Neural cell (in vitro differentiated cells): ENCODE results near the gene VDAC1. TPM values are rescaled to one million over a fixed set of nuclear protein-coding genes. Genes with fewer than 3 reads are reported as not detected.
"Not testable (repeated sequence)": the region's sequence is repeated elsewhere in the genome, so short reads cannot be mapped to it uniquely, and the experiment has no call there.

Experiments
- H2AFZ ChIP-seq: fragments of 200-600, 300-800 bp; sonication (generic), shearing (Covaris generic); 2 replicates; pipeline ENCODE4 v1.6.0; 2014; ENCODE audit warnings: low read depth, mild to moderate bottlenecking, antibody characterized with exemption, low read length, moderate library complexity
- H3F3A ChIP-seq: fragments of 200-600 bp; shearing (Covaris generic); 2 replicates; pipeline ENCODE4 v1.6.1; 2016; ENCODE audit warnings: mild to moderate bottlenecking, moderate library complexity, mixed read lengths, antibody characterized with exemption, low read length; ENCODE audit not compliant: insufficient read depth, poor library complexity, severe bottlenecking
- H3K27ac ChIP-seq: fragments of 200-600, 300-800 bp; sonication (generic), shearing (Covaris generic); 2 replicates; pipeline ENCODE4 v1.5.1; 2014; ENCODE audit warnings: mild to moderate bottlenecking, low read length, moderate library complexity
- H3K27me3 ChIP-seq: fragments of 300-800, 200-600 bp; sonication (generic), shearing (Covaris generic); 2 replicates; pipeline ENCODE4 v1.6.0; 2014; ENCODE audit warnings: mild to moderate bottlenecking, low read depth, low read length, moderate library complexity; ENCODE audit not compliant: insufficient read depth
- H3K36me3 ChIP-seq: fragments of 300-800, 200-600 bp; sonication (generic), shearing (Covaris generic); 2 replicates; pipeline ENCODE4 v1.5.1; 2014; ENCODE audit warnings: mild to moderate bottlenecking, antibody characterized with exemption, low read length, moderate library complexity; ENCODE audit not compliant: insufficient read depth
- H3K4me2 ChIP-seq: fragments of 300-800, 200-600 bp; sonication (generic), shearing (Covaris generic); 2 replicates; pipeline ENCODE4 v1.6.0; 2014; ENCODE audit warnings: mild to moderate bottlenecking, low read length
- H3K4me3 ChIP-seq: fragments of 300-800, 200-600 bp; sonication (generic), shearing (Covaris generic); 2 replicates; pipeline ENCODE4 v1.5.1; 2014; ENCODE audit warnings: mild to moderate bottlenecking, low read length, moderate library complexity
- H3K79me2 ChIP-seq: fragments of 200-600 bp; shearing (Covaris generic); replicated peaks from 2 replicates; pipeline ENCODE4 v1.6.0; 2014; ENCODE audit warnings: mild to moderate bottlenecking, low read length, moderate library complexity; ENCODE audit not compliant: insufficient read depth
- H3K9ac ChIP-seq: fragments of 300-800, 200-600 bp; sonication (generic), shearing (Covaris generic); 2 replicates; pipeline ENCODE4 v1.6.1; 2016; ENCODE audit warnings: mild to moderate bottlenecking, low read length, mixed read lengths
- H3K9me2 ChIP-seq: fragments of 200-600 bp; shearing (Covaris generic); 2 replicates; pipeline ENCODE4 v1.6.1; 2016; ENCODE audit warnings: mild to moderate bottlenecking, low read length, mixed read lengths; ENCODE audit not compliant: insufficient read depth
- H3K9me3 ChIP-seq: fragments of 200-600, 300-800 bp; sonication (generic), shearing (Covaris generic); 2 replicates; pipeline ENCODE4 v1.6.1; 2016; ENCODE audit warnings: mild to moderate bottlenecking, mixed run types, low read length, moderate library complexity, mixed read lengths
- H4K20me1 ChIP-seq: fragments of 200-600 bp; shearing (Covaris generic); 2 replicates; pipeline ENCODE4 v1.6.1; 2016; ENCODE audit warnings: mild to moderate bottlenecking, mixed run types; ENCODE audit not compliant: insufficient read depth
- EP300 ChIP-seq: fragments of 450-650 bp; conservative IDR thresholded peaks from 2 replicates; pipeline ENCODE4 v1.6.1; 2014; ENCODE audit warnings: antibody characterized with exemption, mild to moderate bottlenecking, moderate library complexity; ENCODE audit not compliant: poor library complexity, severe bottlenecking
- EZH2 ChIP-seq: fragments of 200-600, 300-800 bp; shearing (Covaris generic), sonication (generic); IDR thresholded peaks from 2 replicates; pipeline ENCODE4 v1.6.1; 2014; ENCODE audit warnings: antibody characterized with exemption, low read length, borderline replicate concordance, mild to moderate bottlenecking; ENCODE audit not compliant: insufficient read depth, poor library complexity, severe bottlenecking
- MXI1 ChIP-seq: fragments of 450-650 bp; conservative IDR thresholded peaks from 2 replicates; pipeline ENCODE4 v1.6.1; 2014; ENCODE audit warnings: antibody characterized with exemption, mild to moderate bottlenecking; ENCODE audit not compliant: poor library complexity, severe bottlenecking
- POLR2AphosphoS5 ChIP-seq: IDR thresholded peaks from 2 replicates; pipeline ENCODE4 v1.6.1; 2012
- RAD21 ChIP-seq: fragments of 450-650 bp; conservative IDR thresholded peaks from 2 replicates; pipeline ENCODE4 v1.6.1; 2014; ENCODE audit warnings: antibody characterized with exemption, mild to moderate bottlenecking, moderate library complexity
- SMC3 ChIP-seq: fragments of 450-650 bp; conservative IDR thresholded peaks from 2 replicates; pipeline ENCODE4 v1.6.1; 2014; ENCODE audit warnings: antibody characterized with exemption, mild to moderate bottlenecking, moderate library complexity; ENCODE audit not compliant: poor library complexity
- TAF1 ChIP-seq: IDR thresholded peaks from 2 replicates; pipeline ENCODE4 v1.6.1; 2012; ENCODE audit warnings: low read depth
- polyA plus RNA-seq: library from polyadenylated mRNA; depleted of rRNA; stranded (reverse); fragments of >200 nt; gene quantifications from 2 replicates; pipeline ENCODE4 v1.2.3, GENCODE V29; 2014
- TF ChIP-seq, protein P1 (sequence below): IDR thresholded peaks from 2 replicates; pipeline ENCODE4 v1.6.1; 2012; ENCODE audit warnings: borderline replicate concordance
- TF ChIP-seq, protein P2 (sequence below): fragments of 450-650 bp; IDR thresholded peaks from 2 replicates; pipeline ENCODE4 v1.5.1; 2014; ENCODE audit warnings: antibody characterized with exemption, mild to moderate bottlenecking, moderate library complexity; ENCODE audit not compliant: poor library complexity, severe bottlenecking

Gene VDAC1
- polyA plus RNA-seq, 1 donor from 2014 or later: 307 TPM

DNA sequence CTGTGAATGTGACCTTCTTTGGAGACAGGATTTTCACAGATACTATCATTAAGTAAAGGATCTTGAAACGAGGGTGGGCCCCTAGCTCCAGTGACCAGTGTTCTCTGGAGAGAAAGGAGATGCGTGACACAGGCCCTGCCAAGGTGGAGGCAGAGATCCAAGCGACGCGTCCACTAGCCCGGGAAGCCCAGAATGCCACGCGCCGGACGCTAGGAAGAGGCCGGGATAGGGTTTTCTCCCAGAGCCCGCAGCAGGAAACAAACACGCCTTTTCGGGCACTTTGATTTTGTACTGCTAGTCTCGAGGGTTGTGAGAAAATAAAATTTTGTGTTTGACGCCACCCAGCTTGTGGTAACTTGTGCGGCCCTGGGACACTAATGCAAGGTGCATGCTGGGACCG lies 29.6 kb upstream of the VDAC1 start:
- no peaks in the 10 kb centered on the region for H3K79me2 ChIP-seq
- no peak overlapping the region for H3K27ac ChIP-seq
- no peaks in the 10 kb centered on the region for H3K27me3 ChIP-seq
- no peak overlapping the region for H3K9ac ChIP-seq
- no peaks in the 10 kb centered on the region for H3F3A ChIP-seq
- no peaks in the 10 kb centered on the region for H3K9me3 ChIP-seq
- H3K4me2 ChIP-seq: no peak overlapping the region
- no peaks in the 10 kb centered on the region for H4K20me1 ChIP-seq
- TF ChIP-seq EP300: no peak
- no peak for TF ChIP-seq RAD21
- TF ChIP-seq MXI1: no peak
- no peak for TF ChIP-seq TAF1
- TF ChIP-seq EZH2: no peak
- no peak for TF ChIP-seq SMC3
- no peak overlapping the region for H3K4me3 ChIP-seq
- H3K9me2 ChIP-seq: no peaks in the 10 kb centered on the region
- H3K36me3 ChIP-seq: no peaks in the 10 kb centered on the region
- H2AFZ ChIP-seq: no peak overlapping the region

DNA sequence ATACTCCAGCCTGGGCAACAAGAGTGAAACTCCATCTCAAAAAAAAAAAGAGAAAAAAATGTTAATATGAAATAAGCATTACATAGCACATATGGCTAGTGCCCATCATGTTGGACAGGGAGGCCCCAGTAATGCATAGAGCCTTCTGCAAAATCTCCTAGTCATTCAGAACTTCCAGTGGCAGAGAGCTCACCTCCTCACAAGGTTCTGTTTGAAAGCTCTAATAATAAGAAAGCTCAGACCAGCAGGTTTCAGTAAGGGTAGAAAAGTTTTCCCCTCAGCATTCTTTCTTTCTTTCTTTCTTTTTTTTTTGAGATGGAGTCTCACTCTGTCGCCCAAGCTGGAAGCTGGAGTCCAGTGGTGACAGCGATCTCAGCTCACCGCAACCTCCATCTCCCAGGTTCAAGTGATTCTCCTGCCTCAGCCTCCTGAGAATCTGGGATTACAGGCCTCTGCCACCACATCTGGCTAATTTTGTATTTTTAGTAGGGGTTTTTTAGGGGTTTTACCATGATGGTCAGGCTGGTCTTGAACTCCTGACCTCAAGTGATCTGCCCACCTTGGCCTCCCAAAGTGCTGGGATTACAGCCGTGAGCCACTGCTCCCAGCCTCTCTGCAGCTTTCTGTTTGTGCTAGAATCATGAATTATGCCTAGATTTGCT lies 25.7 kb upstream of the VDAC1 start:
- H3K4me3 ChIP-seq, H3K79me2 ChIP-seq, H3K27ac ChIP-seq, H3K9me3 ChIP-seq, H3K27me3 ChIP-seq, H3K36me3 ChIP-seq, H3F3A ChIP-seq, H3K9me2 ChIP-seq, H3K9ac ChIP-seq, H2AFZ ChIP-seq, H3K4me2 ChIP-seq, H4K20me1 ChIP-seq: not testable (repeated sequence)

DNA sequence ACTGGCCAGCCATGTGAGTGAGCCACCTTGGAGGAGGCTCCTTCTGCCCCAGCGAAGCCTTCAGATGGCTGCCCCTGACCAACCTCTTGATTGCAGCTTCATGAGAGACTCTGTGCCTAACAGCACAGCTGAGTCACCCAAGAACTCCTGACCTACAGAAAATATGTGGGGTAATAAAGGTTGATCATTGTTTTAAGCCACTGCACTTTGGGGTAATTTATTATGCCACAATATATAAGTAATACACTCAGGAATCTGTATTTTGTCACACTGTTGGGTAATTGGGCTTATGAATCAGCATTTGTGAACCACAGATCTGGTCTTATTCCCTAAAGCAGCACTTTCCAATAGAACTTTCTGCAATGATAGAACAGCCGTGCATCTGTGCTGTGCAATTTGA lies 24.4 kb upstream of the VDAC1 start:
- Histone ChIP-seq H3K4me2 (no peak overlapping the region), H3K9me3 (no peaks in the 10 kb centered on the region), H3K36me3 (no peaks in the 10 kb centered on the region), H3K9me2 (no peaks in the 10 kb centered on the region), H3K79me2 (no peaks in the 10 kb centered on the region), H3K27me3 (no peaks in the 10 kb centered on the region), H3F3A (no peaks in the 10 kb centered on the region), H3K9ac (no peak overlapping the region), H4K20me1 (no peaks in the 10 kb centered on the region), H3K4me3 (no peak overlapping the region), H2AFZ (no peak overlapping the region), H3K27ac (no peak overlapping the region)
- TF ChIP-seq TAF1 (no peak), RAD21 (no peak), EZH2 (no peak), MXI1 (no peak), SMC3 (no peak), EP300 (no peak), POLR2AphosphoS5 (no peak)
- TF ChIP-seq, protein P1, sequence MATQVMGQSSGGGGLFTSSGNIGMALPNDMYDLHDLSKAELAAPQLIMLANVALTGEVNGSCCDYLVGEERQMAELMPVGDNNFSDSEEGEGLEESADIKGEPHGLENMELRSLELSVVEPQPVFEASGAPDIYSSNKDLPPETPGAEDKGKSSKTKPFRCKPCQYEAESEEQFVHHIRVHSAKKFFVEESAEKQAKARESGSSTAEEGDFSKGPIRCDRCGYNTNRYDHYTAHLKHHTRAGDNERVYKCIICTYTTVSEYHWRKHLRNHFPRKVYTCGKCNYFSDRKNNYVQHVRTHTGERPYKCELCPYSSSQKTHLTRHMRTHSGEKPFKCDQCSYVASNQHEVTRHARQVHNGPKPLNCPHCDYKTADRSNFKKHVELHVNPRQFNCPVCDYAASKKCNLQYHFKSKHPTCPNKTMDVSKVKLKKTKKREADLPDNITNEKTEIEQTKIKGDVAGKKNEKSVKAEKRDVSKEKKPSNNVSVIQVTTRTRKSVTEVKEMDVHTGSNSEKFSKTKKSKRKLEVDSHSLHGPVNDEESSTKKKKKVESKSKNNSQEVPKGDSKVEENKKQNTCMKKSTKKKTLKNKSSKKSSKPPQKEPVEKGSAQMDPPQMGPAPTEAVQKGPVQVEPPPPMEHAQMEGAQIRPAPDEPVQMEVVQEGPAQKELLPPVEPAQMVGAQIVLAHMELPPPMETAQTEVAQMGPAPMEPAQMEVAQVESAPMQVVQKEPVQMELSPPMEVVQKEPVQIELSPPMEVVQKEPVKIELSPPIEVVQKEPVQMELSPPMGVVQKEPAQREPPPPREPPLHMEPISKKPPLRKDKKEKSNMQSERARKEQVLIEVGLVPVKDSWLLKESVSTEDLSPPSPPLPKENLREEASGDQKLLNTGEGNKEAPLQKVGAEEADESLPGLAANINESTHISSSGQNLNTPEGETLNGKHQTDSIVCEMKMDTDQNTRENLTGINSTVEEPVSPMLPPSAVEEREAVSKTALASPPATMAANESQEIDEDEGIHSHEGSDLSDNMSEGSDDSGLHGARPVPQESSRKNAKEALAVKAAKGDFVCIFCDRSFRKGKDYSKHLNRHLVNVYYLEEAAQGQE: no peak
- TF ChIP-seq, protein P2, sequence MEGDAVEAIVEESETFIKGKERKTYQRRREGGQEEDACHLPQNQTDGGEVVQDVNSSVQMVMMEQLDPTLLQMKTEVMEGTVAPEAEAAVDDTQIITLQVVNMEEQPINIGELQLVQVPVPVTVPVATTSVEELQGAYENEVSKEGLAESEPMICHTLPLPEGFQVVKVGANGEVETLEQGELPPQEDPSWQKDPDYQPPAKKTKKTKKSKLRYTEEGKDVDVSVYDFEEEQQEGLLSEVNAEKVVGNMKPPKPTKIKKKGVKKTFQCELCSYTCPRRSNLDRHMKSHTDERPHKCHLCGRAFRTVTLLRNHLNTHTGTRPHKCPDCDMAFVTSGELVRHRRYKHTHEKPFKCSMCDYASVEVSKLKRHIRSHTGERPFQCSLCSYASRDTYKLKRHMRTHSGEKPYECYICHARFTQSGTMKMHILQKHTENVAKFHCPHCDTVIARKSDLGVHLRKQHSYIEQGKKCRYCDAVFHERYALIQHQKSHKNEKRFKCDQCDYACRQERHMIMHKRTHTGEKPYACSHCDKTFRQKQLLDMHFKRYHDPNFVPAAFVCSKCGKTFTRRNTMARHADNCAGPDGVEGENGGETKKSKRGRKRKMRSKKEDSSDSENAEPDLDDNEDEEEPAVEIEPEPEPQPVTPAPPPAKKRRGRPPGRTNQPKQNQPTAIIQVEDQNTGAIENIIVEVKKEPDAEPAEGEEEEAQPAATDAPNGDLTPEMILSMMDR: no peak
